Stomach (tissue), 9 donors: ENCODE results near the gene KAT2A. TPM values are rescaled to one million over a fixed set of nuclear protein-coding genes. Genes with fewer than 3 reads are reported as not detected.
A peak's percentile ranks its signal among the peaks of the same experiment; 100 is the strongest.

Source experiments
- DNase-seq, 2 donors: peaks; one replicate each; pipeline versions ENCODE4 v3.0.0 to v3.0.0-alpha.2; 2013 to 2019
- H3K27ac ChIP-seq, 5 donors: fragments of 200-600 bp in 4 of 5; sonication (generic) in 4 of 5; one replicate each; pipeline ENCODE4 v1.5.1; 2013 to 2019; ENCODE audit warnings: mild to moderate bottlenecking in 1 of 5, moderate library complexity in 1 of 5
- H3K27me3 ChIP-seq, 3 donors: fragments of 200-600 bp; sonication (generic); one replicate each; pipeline ENCODE4 v1.5.1; 2017 to 2019; ENCODE audit warnings: mixed run types in 1 of 3
- H3K36me3 ChIP-seq, 4 donors: fragments of 200-600 bp; sonication (generic); 1 replicate in 3 of 4; 2 replicates in 1 of 4; pipeline ENCODE4 v1.5.1; 2016 to 2019
- H3K4me1 ChIP-seq, 4 donors: fragments of 200-600 bp; sonication (generic); one replicate each; pipeline ENCODE4 v1.5.1; 2016 to 2019
- H3K4me3 ChIP-seq, 4 donors: fragments of 200-600 bp; sonication (generic) in 3 of 4; one replicate each; pipeline ENCODE4 v1.5.1; 2016 to 2019; ENCODE audit warnings: mild to moderate bottlenecking in 1 of 4
- H3K9me3 ChIP-seq, 4 donors: fragments of 200-600 bp; sonication (generic); one replicate each; pipeline ENCODE4 v1.5.1; 2016 to 2019
- EP300 ChIP-seq: sonication (generic); formaldehyde crosslinking; IDR thresholded peaks from one replicate; pipeline ENCODE4 v1.6.1; 2017; ENCODE audit warnings: antibody characterized with exemption
- POLR2A ChIP-seq, 4 donors: fragments of 450-650 bp; IDR thresholded peaks; one replicate each; pipeline ENCODE4 v1.6.1; 2016; ENCODE audit warnings: antibody characterized with exemption in 4 of 4, control low read depth in 2 of 4, mild to moderate bottlenecking in 1 of 4, moderate library complexity in 1 of 4
- POLR2AphosphoS5 ChIP-seq, 3 donors: sonication (generic); formaldehyde crosslinking; IDR thresholded peaks; one replicate each; pipeline ENCODE4 v1.6.1; 2016; ENCODE audit warnings: antibody characterized with exemption in 3 of 3
- WGBS, 5 donors: extraction: QIAGEN DNeasy Blood & Tissue Kit in 3 of 5; methylation state at CpG; one replicate each; pipeline versions ENCODE4 v1.1.5 to v1.1.7; 2013 to 2018; 5-methylcytosine and 5-hydroxymethylcytosine counted together
- intact Hi-C: fragments of 100-400 bp; cut with DNase I; formaldehyde crosslinking; loops from one replicate; pipeline ENCODE4 v1.15.1; 2023; ENCODE audit warnings: low total_unique reads
- polyA plus RNA-seq, 3 donors: library from polyadenylated mRNA; stranded (reverse); fragments of 200-250 nt; gene quantifications; one replicate each; pipeline ENCODE4 v1.2.3, GENCODE V29; 2013
- total RNA-seq, 5 donors: library from RNA; depleted of rRNA; stranded (reverse); fragments of >200 nt; gene quantifications; one replicate each; pipeline versions ENCODE4 v1.1.0 to v1.2.3, GENCODE V29; 2014 to 2016
- TF ChIP-seq, protein P1 (sequence below), 7 experiments: fragments of 450-650 bp in 4 of 7; fragments of 200-600 bp in 3 of 7; sonication (generic) in 3 of 7; IDR thresholded peaks; one replicate each; pipeline ENCODE4 v1.5.1; 2016 to 2019; ENCODE audit warnings: antibody characterized with exemption in 7 of 7, control low read depth in 2 of 7, mild to moderate bottlenecking in 1 of 7
- donor health status: healthy with polysubstance abuse.
- donor health status: Bipolar disorder and iron deficiency.
- donor health status: healthy.

The KAT2A gene
- total and polyA plus RNA-seq, 8 donors, result 10.1 to 114 (median 57.3) TPM

DNA sequence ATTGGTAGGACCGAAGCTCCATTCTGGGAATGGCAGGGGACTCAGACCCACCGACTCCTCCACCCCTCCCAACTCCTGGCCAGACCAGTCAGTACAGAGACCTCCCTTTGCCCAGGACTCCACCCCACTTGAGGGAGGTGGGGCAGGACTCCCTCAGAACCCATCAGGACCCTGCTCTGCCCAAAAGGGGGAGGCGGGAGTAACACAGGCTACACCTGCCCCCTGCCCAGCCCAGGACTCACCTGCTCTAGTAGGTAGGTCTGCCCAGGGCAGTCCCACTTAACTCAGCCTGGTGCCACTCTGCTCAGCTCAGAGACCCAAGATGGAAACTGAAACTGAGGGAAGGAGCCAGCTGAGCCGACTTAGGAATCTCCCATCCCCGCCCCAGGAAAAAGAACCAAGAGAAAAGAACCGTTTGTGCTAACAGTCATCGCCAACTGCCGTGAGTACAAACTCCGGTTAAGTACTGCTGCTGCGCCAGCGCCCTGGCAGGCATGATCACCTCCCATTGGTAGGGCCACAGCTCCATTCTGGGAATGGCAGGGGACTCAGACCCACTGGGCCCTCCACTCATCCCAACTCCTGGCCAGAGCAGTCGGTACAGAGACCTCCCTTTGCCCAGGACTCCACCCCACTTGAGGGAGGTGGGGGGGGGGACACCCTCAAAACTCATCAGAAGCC, 9.2 kb downstream of the KAT2A start:
- WGBS, 5 donors, result 3 to 15% (median 7%) methylated on average over 6 to 12 of the region's 12 CpGs
- H3K36me3 ChIP-seq, result peaks cover 5 to 55% (median 43%) of the 10 kb centered on the region in 4 donors
- DNase-seq, result peak; percentile 47 to 72
- peak overlapping the region; percentile 92 to 96 (median 92) for H3K27ac ChIP-seq
- no peaks in the 10 kb centered on the region for H3K27me3 ChIP-seq
- H3K4me1 ChIP-seq, result peaks cover 18 to 48% (median 38%) of the 10 kb centered on the region in 4 donors
- intact Hi-C loops, result loop anchor here (5.0 kb wide), 1 partner anchor 90 kb away; the partner anchor contains the start of gene NKIRAS2
- no peak for TF ChIP-seq POLR2AphosphoS5 (IDR thresholded peaks at IDR 0.05)
- TF ChIP-seq, protein P1, sequence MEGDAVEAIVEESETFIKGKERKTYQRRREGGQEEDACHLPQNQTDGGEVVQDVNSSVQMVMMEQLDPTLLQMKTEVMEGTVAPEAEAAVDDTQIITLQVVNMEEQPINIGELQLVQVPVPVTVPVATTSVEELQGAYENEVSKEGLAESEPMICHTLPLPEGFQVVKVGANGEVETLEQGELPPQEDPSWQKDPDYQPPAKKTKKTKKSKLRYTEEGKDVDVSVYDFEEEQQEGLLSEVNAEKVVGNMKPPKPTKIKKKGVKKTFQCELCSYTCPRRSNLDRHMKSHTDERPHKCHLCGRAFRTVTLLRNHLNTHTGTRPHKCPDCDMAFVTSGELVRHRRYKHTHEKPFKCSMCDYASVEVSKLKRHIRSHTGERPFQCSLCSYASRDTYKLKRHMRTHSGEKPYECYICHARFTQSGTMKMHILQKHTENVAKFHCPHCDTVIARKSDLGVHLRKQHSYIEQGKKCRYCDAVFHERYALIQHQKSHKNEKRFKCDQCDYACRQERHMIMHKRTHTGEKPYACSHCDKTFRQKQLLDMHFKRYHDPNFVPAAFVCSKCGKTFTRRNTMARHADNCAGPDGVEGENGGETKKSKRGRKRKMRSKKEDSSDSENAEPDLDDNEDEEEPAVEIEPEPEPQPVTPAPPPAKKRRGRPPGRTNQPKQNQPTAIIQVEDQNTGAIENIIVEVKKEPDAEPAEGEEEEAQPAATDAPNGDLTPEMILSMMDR (IDR thresholded peaks at IDR 0.05), result no peak
- H3K9me3 ChIP-seq, result no peaks in the 10 kb centered on the region
- H3K4me3 ChIP-seq, result peak overlapping the region; percentile 53 to 65 (median 60)

DNA sequence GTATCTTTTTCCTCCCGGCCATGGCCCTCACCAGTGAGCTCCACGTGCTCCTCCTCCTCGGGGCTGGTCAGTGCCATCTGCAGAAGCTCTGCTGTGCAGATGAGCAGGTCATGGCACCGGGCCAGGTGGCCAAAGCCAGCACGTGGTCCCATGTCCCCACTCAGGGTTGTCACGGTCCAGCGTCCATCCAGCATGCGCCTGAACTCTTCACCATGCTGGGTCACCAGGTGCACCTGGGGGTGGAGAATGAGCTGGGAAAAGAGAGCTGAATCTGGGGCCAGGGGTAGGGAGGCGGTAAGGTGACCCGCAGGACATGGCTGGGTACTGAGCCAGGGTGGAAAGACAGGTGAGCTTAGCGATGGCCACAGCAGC, 9.9 kb downstream of the KAT2A start:
- H3K4me3 ChIP-seq, result peak overlapping the region; percentile 53 to 65 (median 60)
- intact Hi-C loops, result loop anchor here (5.0 kb wide), 1 partner anchor 89 kb away; the partner anchor contains the start of gene NKIRAS2
- WGBS, 5 donors, result 80 to 92% (median 90%) methylated on average over 10 to 11 of the region's 11 CpGs
- H3K36me3 ChIP-seq, result peaks cover 4 to 55% (median 45%) of the 10 kb centered on the region in 4 donors
- peaks cover 18 to 41% (median 36%) of the 10 kb centered on the region in 4 donors for H3K4me1 ChIP-seq
- no peak for TF ChIP-seq POLR2A (IDR thresholded peaks at IDR 0.05)
- no peak for TF ChIP-seq EP300
- TF ChIP-seq, protein P1 (IDR thresholded peaks at IDR 0.05), result no peak
- TF ChIP-seq POLR2AphosphoS5 (IDR thresholded peaks at IDR 0.05), result no peak
- no peaks in the 10 kb centered on the region for H3K9me3 ChIP-seq
- no peak for DNase-seq
- H3K27me3 ChIP-seq, result no peaks in the 10 kb centered on the region
- H3K27ac ChIP-seq, result peak overlapping the region in 4 of 5 donors; percentile 92 to 96 (median 93)

DNA sequence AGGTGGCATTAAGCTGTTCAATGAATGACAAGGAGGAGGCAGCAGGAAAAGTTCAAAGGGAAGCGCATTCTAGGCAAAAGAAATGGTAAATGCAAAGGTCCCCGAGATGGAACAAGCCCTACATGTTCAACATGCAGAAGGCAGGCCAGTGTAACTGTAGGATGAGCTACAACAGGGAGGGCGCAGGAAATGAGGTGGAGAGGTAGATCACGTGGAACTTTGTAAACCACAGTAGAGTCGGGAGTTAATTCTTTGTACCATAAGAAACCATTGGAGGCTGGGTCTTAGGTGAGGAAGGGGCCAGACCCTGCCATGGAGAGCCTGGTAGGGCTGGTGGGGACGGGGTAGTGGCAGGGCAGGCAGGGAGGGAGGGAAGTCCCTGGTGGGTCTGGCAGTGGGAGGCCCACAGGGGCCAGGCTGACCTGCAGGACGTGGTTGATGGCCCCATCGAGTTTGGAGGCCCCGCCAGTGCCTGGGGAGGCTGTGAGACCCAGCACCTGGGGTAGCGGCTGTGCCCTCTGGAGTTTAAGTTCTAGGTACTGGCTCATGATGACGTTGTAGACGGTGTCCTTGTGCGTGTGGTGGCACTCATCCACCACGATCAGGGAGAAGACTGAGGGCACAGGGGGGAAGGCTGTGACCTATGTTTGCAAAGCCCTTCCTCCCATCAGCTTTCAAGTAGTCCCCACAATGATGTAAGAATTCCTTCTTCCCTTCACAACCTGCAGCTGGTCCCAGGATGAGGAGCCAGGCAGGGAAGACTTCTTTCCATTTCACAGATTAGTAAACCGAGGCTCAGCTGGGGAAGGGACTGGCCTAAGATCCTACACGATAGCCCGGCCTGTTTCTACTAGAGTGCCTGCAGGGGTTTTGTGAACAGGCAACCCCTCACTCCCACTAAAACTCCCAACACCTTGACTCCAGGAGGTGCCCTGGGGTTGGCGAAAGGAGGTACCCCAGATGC, 10.6 kb downstream of the KAT2A start:
- Histone ChIP-seq H3K27ac (peak overlapping the region in 2 of 5 donors; percentile 92 to 94), H3K9me3 (no peaks in the 10 kb centered on the region), H3K4me3 (peak overlapping the region in 1 of 4 donors; percentile 61), H3K36me3 (peaks cover 0 to 53% (median 41%) of the 10 kb centered on the region in 4 donors), H3K4me1 (peaks cover 18 to 41% (median 36%) of the 10 kb centered on the region in 4 donors), H3K27me3 (no peaks in the 10 kb centered on the region)
- intact Hi-C loops, result loop anchor here (5.0 kb wide), 1 partner anchor 88 kb away; the partner anchor contains the start of gene NKIRAS2
- TF ChIP-seq EP300 (no peak), POLR2A (IDR thresholded peaks at IDR 0.05) (no peak), POLR2AphosphoS5 (IDR thresholded peaks at IDR 0.05) (no peak)
- TF ChIP-seq, protein P1 (IDR thresholded peaks at IDR 0.05), result no peak
- 89 to 92% (median 90%) methylated on average over 18 of the region's 18 CpGs for WGBS, 5 donors
- no peak for DNase-seq

DNA sequence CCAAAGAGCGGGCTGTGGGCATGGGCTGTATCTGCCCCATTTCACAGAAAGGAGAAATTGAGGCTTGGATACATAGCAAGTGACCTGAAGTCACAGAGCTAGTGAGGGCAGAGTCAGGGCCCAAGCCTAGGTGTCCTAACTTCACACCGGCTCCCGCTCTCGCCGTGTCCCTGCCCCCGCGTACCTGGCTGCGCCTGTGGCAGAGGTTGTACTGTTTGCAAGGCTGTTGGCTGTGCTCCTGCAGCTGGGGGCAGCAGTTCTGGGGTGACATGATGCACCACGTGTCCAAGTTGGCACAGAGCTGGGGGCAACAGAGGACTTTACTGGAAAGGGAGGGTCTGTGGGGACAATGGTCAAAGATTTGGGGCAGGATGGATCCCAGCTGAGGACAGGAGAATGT, 12.1 kb downstream of the KAT2A start:
- H3K36me3 ChIP-seq, result peaks cover 6 to 55% (median 45%) of the 10 kb centered on the region in 4 donors
- no peak overlapping the region for H3K4me3 ChIP-seq
- H3K4me1 ChIP-seq, result peaks cover 18 to 41% (median 36%) of the 10 kb centered on the region in 4 donors
- no peak overlapping the region for H3K27ac ChIP-seq
- TF ChIP-seq, protein P1 (IDR thresholded peaks at IDR 0.05), result no peak
- TF ChIP-seq EP300, result no peak
- DNase-seq, result no peak
- 81 to 96% (median 90%) methylated on average over 7 to 9 of the region's 9 CpGs for WGBS, 5 donors
- H3K27me3 ChIP-seq, result no peaks in the 10 kb centered on the region
- intact Hi-C loops, result no loop called here
- H3K9me3 ChIP-seq, result no peaks in the 10 kb centered on the region
